Mucosa of rectum (tissue), 2 donors: ENCODE results near the gene ATG4C.

Experiments
- H3K27ac ChIP-seq, 2 donors: one replicate each; pipeline ENCODE4 v1.7.0; 2013; ENCODE audit warnings: inconsistent platforms in 2 of 2, low read depth in 2 of 2, low read length in 2 of 2
- H3K27me3 ChIP-seq, 2 donors: one replicate each; pipeline ENCODE4 v1.7.0; 2013; ENCODE audit warnings: low read length in 2 of 2; ENCODE audit not compliant: control insufficient read depth in 2 of 2, insufficient read depth in 2 of 2
- H3K36me3 ChIP-seq, 2 donors: one replicate each; pipeline ENCODE4 v1.7.0; 2013; ENCODE audit warnings: low read length in 2 of 2; ENCODE audit not compliant: control insufficient read depth in 2 of 2, insufficient read depth in 2 of 2
- H3K4me1 ChIP-seq, 2 donors: one replicate each; pipeline ENCODE4 v1.7.0; 2013; ENCODE audit warnings: low read length in 2 of 2, mild to moderate bottlenecking in 1 of 2; ENCODE audit not compliant: control insufficient read depth in 2 of 2, insufficient read depth in 2 of 2
- H3K4me3 ChIP-seq, 2 donors: one replicate each; pipeline ENCODE4 v1.7.0; 2013; ENCODE audit warnings: low read length in 2 of 2
- H3K9ac ChIP-seq, 2 donors: one replicate each; pipeline ENCODE4 v1.7.0; 2013; ENCODE audit warnings: low read length in 2 of 2, low read depth in 1 of 2, mild to moderate bottlenecking in 1 of 2
- H3K9me3 ChIP-seq, 2 donors: one replicate each; pipeline ENCODE4 v1.7.0; 2013; ENCODE audit warnings: low read length in 2 of 2; ENCODE audit not compliant: control insufficient read depth in 2 of 2
- donor health status: healthy.
- donor health status: Normal muscosa, but diverticular disease.

The ATG4C gene

GRCh38 chr1:62903982-62904855 is 120.3 kb downstream of the ATG4C start:
- no peak overlapping the region for H3K4me3 ChIP-seq
- no peak overlapping the region for H3K27ac ChIP-seq
- no peaks in the 10 kb centered on the region for H3K9me3 ChIP-seq
- H3K27me3 ChIP-seq: no peaks in the 10 kb centered on the region
- no peaks in the 10 kb centered on the region for H3K4me1 ChIP-seq
- no peaks in the 10 kb centered on the region for H3K36me3 ChIP-seq
- no peak overlapping the region for H3K9ac ChIP-seq

- H3K27ac ChIP-seq: no peak overlapping the region
- no peaks in the 10 kb centered on the region for H3K9me3 ChIP-seq
- H3K4me3 ChIP-seq: no peak overlapping the region
- H3K4me1 ChIP-seq: no peaks in the 10 kb centered on the region
- no peaks in the 10 kb centered on the region for H3K36me3 ChIP-seq
- no peak overlapping the region for H3K9ac ChIP-seq
- H3K27me3 ChIP-seq: no peaks in the 10 kb centered on the region
These were observed 120.9 kb downstream of the ATG4C start for GRCh38 chr1:62904856-62905225.

GRCh38 chr1:62905309-62905708 is 121.4 kb downstream of the ATG4C start:
- H3K27ac ChIP-seq: no peak overlapping the region
- no peaks in the 10 kb centered on the region for H3K36me3 ChIP-seq
- H3K27me3 ChIP-seq: no peaks in the 10 kb centered on the region
- no peak overlapping the region for H3K4me3 ChIP-seq
- no peaks in the 10 kb centered on the region for H3K9me3 ChIP-seq
- H3K9ac ChIP-seq: no peak overlapping the region
- H3K4me1 ChIP-seq: no peaks in the 10 kb centered on the region

- no peaks in the 10 kb centered on the region for H3K36me3 ChIP-seq
- no peaks in the 10 kb centered on the region for H3K4me1 ChIP-seq
- H3K9ac ChIP-seq: no peak overlapping the region
These were observed 121.9 kb downstream of the ATG4C start for GRCh38 chr1:62905872-62906271.

GRCh38 chr1:62906428-62906886 is 122.5 kb downstream of the ATG4C start:
- Histone ChIP-seq H3K9ac (no peak overlapping the region), H3K4me3 (no peak overlapping the region)

More at GRCh38 chr1:62905872-62906271, 121.9 kb downstream of the ATG4C start:
- no peaks in the 10 kb centered on the region for H3K9me3 ChIP-seq
- no peak overlapping the region for H3K4me3 ChIP-seq
- H3K27me3 ChIP-seq: no peaks in the 10 kb centered on the region
- no peak overlapping the region for H3K27ac ChIP-seq

GRCh38 chr1:62908168-62908695 is 124.3 kb downstream of the ATG4C start:
- Histone ChIP-seq H3K27ac (no peak overlapping the region), H3K36me3 (no peaks in the 10 kb centered on the region), H3K9me3 (no peaks in the 10 kb centered on the region), H3K4me3 (no peak overlapping the region), H3K9ac (no peak overlapping the region), H3K27me3 (no peaks in the 10 kb centered on the region), H3K4me1 (no peaks in the 10 kb centered on the region)

More at GRCh38 chr1:62906428-62906886, 122.5 kb downstream of the ATG4C start:
- Histone ChIP-seq H3K27ac (no peak overlapping the region), H3K9me3 (no peaks in the 10 kb centered on the region), H3K36me3 (no peaks in the 10 kb centered on the region), H3K27me3 (no peaks in the 10 kb centered on the region), H3K4me1 (no peaks in the 10 kb centered on the region)

GRCh38 chr1:62912028-62912638 is 128.2 kb downstream of the ATG4C start:
- no peaks in the 10 kb centered on the region for H3K9me3 ChIP-seq
- no peaks in the 10 kb centered on the region for H3K4me1 ChIP-seq

More at GRCh38 chr1:62912028-62912638, 128.2 kb downstream of the ATG4C start:
- H3K9ac ChIP-seq: no peak overlapping the region
- H3K4me3 ChIP-seq: no peak overlapping the region
- H3K27ac ChIP-seq: no peak overlapping the region
- H3K36me3 ChIP-seq: no peaks in the 10 kb centered on the region
- no peaks in the 10 kb centered on the region for H3K27me3 ChIP-seq
